DND-41 (cell line): ENCODE results near the gene TSPAN9.

Experiments
- ATAC-seq: fragments of 200-7000 bp; cut with Tn5 transposase; 3 replicates; pipeline ENCODE4 v1.9.1; 2021; ENCODE audit warnings: low read depth; ENCODE audit not compliant: insufficient read depth
- DNase-seq: peaks from one replicate; pipeline ENCODE4 v3.0.0-alpha.2; 2020
- H2AFZ ChIP-seq: 2 replicates; pipeline ENCODE4 v1.6.0; 2012; ENCODE audit warnings: low read depth, low read length
- H3K27ac ChIP-seq: 2 replicates; pipeline ENCODE4 v1.5.1; 2012; ENCODE audit warnings: low read length, inconsistent platforms
- H3K27me3 ChIP-seq: fragments of 200-600 bp; sonication (generic); 2 replicates; pipeline ENCODE4 v1.6.0; 2012; ENCODE audit warnings: low read length, mild to moderate bottlenecking, inconsistent platforms; ENCODE audit not compliant: insufficient read depth, poor library complexity
- H3K36me3 ChIP-seq: 2 replicates; pipeline ENCODE4 v1.5.1; 2012; ENCODE audit warnings: low read length, inconsistent platforms; ENCODE audit not compliant: insufficient read depth
- H3K4me1 ChIP-seq: 2 replicates; pipeline ENCODE4 v1.5.1; 2012; ENCODE audit warnings: mild to moderate bottlenecking, low read length; ENCODE audit not compliant: insufficient read depth
- H3K4me2 ChIP-seq: 2 replicates; pipeline ENCODE4 v1.6.0; 2012; ENCODE audit warnings: mild to moderate bottlenecking, moderate library complexity, low read length, inconsistent platforms; ENCODE audit not compliant: insufficient read depth
- H3K4me3 ChIP-seq, 2 experiments: fragments of 200-600 bp in 1 of 2; shearing (Covaris generic) in 1 of 2; 2 replicates each; pipeline ENCODE4 v1.5.1; 2012 to 2016; ENCODE audit warnings: inconsistent platforms in 2 of 2, low read length in 2 of 2, mild to moderate bottlenecking in 2 of 2, low read depth in 1 of 2, moderate library complexity in 1 of 2
- H3K79me2 ChIP-seq: 2 replicates; pipeline ENCODE4 v1.6.0; 2012; ENCODE audit warnings: low read length, inconsistent platforms; ENCODE audit not compliant: insufficient read depth
- H3K9ac ChIP-seq: 2 replicates; pipeline ENCODE4 v1.6.0; 2012; ENCODE audit warnings: low read depth, mild to moderate bottlenecking, inconsistent platforms, low read length, moderate library complexity
- H3K9me3 ChIP-seq: 2 replicates; pipeline ENCODE4 v1.5.1; 2012; ENCODE audit warnings: low read length, moderate library complexity, mild to moderate bottlenecking, inconsistent platforms; ENCODE audit not compliant: insufficient read depth, severe bottlenecking
- H4K20me1 ChIP-seq: 2 replicates; pipeline ENCODE4 v1.6.0; 2012; ENCODE audit warnings: low read length; ENCODE audit not compliant: insufficient read depth
- CTCF ChIP-seq: IDR thresholded peaks from 2 replicates; pipeline ENCODE4 v1.5.1; 2012; ENCODE audit warnings: borderline replicate concordance, low read length, moderate library complexity, mild to moderate bottlenecking; ENCODE audit not compliant: poor library complexity, severe bottlenecking; ENCODE audit errors: extremely low read depth
- EZH2 ChIP-seq: IDR thresholded peaks from 3 replicates; pipeline ENCODE4 v1.6.1; 2012; ENCODE audit warnings: borderline replicate concordance, low read depth, mild to moderate bottlenecking, moderate library complexity, low read length, inconsistent platforms; ENCODE audit not compliant: severe bottlenecking

Gene TSPAN9

GRCh38 chr12:3230758-3231375 lies 153.7 kb downstream of the TSPAN9 start:
- no peak overlapping the region for H3K9ac ChIP-seq
- no peaks in the 10 kb centered on the region for H3K79me2 ChIP-seq
- no peak for TF ChIP-seq CTCF
- no peak for TF ChIP-seq EZH2
- DNase-seq: no peak
- H3K27me3 ChIP-seq: peaks cover 41% of the 10 kb centered on the region
- H3K27ac ChIP-seq: no peak overlapping the region
- H3K4me2 ChIP-seq: no peak overlapping the region
- no peaks in the 10 kb centered on the region for H3K4me1 ChIP-seq
- H2AFZ ChIP-seq: no peak overlapping the region
- no peak overlapping the region for H3K4me3 ChIP-seq
- H3K9me3 ChIP-seq: no peaks in the 10 kb centered on the region
- no peak for ATAC-seq
- H4K20me1 ChIP-seq: no peaks in the 10 kb centered on the region; the same call in 1 of the 2 replicates
- H3K36me3 ChIP-seq: no peaks in the 10 kb centered on the region

GRCh38 chr12:3231399-3231876 lies 154.3 kb downstream of the TSPAN9 start:
- H3K4me1 ChIP-seq: no peaks in the 10 kb centered on the region
- no peak for DNase-seq
- H3K36me3 ChIP-seq: no peaks in the 10 kb centered on the region
- TF ChIP-seq CTCF (no peak), EZH2 (no peak)
- H4K20me1 ChIP-seq: no peaks in the 10 kb centered on the region; the same call in 1 of the 2 replicates
- H2AFZ ChIP-seq: no peak overlapping the region
- no peak overlapping the region for H3K4me3 ChIP-seq
- peaks cover 37% of the 10 kb centered on the region for H3K27me3 ChIP-seq
- no peak overlapping the region for H3K9ac ChIP-seq
- no peak overlapping the region for H3K27ac ChIP-seq
- H3K9me3 ChIP-seq: no peaks in the 10 kb centered on the region
- no peak for ATAC-seq
- no peaks in the 10 kb centered on the region for H3K79me2 ChIP-seq
- H3K4me2 ChIP-seq: no peak overlapping the region

- Histone ChIP-seq H3K27me3 (peaks cover 33% of the 10 kb centered on the region), H3K4me3 (no peak overlapping the region), H3K4me2 (no peak overlapping the region), H3K79me2 (no peaks in the 10 kb centered on the region), H2AFZ (no peak overlapping the region), H3K27ac (no peak overlapping the region), H4K20me1 (peaks cover 8% of the 10 kb centered on the region; the same call in 1 of the 2 replicates), H3K9ac (no peak overlapping the region), H3K4me1 (no peaks in the 10 kb centered on the region), H3K9me3 (no peaks in the 10 kb centered on the region), H3K36me3 (no peaks in the 10 kb centered on the region)
- TF ChIP-seq EZH2 (no peak), CTCF (no peak)
- DNase-seq (no peak), ATAC-seq (no peak)
Observed at GRCh38 chr12:3233797-3234196, 156.6 kb downstream of the TSPAN9 start.
